ENCODE results near the gene LGALS7. TPM values are rescaled to one million over a fixed set of nuclear protein-coding genes. Genes with fewer than 3 reads are reported as not detected.
"Not testable (repeated sequence)": the region's sequence is repeated elsewhere in the genome, so short reads cannot be mapped to it uniquely, and the experiment has no call there.

LGALS7 gene
- polyA plus RNA-seq, 4 donors: 0.57 TPM; not detected in 3

- DNase-seq (ENCODE audit: low read depth in 4 of 4, low spot score in 3 of 4): no peak
These were observed 27.4 kb upstream of the LGALS7 start for GRCh38 chr19:38800577-38801347.

DNA sequence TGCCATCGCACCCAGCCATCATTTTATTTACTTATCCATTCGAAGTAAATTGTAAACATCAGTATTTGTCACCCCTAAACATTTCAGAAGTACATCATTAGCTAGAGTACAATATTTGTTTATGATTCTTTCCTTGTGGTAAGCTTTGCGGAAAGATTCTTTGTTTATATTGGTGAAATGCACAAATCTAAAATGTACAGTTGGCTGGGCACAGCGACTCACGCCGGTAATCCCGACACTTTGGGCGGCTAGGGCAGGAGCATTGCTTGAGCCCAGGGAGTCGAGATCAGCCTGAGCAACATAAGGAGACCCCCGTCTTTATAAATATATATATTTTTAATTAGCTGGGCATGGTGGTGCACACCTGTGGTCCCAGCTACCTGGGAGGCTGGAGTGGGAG, 25.8 kb upstream of the LGALS7 start:
- DNase-seq (ENCODE audit: low read depth in 4 of 4, low spot score in 3 of 4): no peak

DNA sequence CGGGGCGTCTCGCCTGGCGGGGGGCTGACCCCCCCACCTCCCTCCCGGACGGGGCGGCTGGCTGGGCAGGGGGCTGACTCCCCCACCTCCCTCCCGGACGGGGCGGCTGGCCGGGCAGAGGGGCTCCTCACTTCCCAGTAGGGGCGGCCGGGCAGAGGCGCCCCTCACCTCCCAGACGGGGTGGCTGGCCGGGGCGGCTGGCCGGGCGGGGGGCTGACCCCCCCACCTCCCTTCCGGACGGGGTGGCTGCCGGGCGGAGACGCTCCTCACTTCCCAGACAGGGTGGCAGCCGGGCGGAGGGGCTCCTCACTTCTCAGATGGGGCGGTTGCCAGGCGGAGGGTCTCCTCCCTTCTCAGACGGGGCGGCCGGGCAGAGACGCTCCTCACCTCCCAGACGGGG, 24.5 kb upstream of the LGALS7 start:
- DNase-seq (ENCODE audit: low read depth in 4 of 4, low spot score in 3 of 4): not testable (repeated sequence)

GRCh38 chr19:38796154-38796553, 22.8 kb upstream of the LGALS7 start:
- DNase-seq (ENCODE audit: low read depth in 4 of 4, low spot score in 3 of 4): no peak

- no peak for DNase-seq (ENCODE audit: low read depth in 4 of 4, low spot score in 3 of 4)
These were observed 22.2 kb upstream of the LGALS7 start for GRCh38 chr19:38795549-38795948.

DNA sequence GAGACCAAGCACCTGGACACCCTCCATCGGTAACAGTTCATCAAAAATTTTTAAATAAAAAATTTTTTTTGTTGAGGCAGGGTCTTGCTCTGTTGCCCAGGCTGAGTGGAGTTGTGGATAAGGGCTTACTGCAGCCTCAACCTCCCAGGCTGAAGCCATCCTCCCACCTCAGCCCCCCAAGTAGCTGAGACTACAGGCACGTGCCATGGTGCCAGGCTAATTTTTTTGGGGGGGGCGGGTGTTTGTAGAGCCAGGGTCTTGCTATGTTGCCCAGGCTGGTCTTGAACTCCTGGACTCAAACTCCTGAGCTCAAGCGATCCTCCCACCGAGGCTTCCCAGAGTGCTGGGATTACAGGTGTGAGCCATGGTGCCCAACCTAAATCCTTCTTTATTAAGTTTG, 20.4 kb upstream of the LGALS7 start:
- DNase-seq (ENCODE audit: low read depth in 4 of 4, low spot score in 3 of 4): no peak

DNA sequence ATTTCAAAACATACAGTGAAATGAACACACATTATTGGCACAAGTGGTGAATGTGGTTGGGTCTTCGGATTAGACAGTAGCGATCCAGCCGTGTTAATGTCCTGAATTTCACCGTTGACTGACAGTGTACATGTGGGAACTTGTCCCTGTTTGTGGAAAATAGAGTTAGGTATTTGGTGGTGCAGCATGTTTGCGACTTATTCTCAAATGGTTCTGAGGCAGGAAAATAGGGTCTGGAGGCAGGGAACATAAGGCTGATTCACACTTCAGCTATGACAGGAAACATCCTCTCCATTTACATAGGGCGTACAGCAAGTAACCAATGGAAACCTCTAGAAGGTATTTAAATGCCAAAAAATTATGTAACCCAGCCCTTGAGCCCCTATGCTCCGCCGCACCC, 19.9 kb upstream of the LGALS7 start:
- DNase-seq (ENCODE audit: low read depth in 4 of 4, low spot score in 3 of 4): no peak

DNA sequence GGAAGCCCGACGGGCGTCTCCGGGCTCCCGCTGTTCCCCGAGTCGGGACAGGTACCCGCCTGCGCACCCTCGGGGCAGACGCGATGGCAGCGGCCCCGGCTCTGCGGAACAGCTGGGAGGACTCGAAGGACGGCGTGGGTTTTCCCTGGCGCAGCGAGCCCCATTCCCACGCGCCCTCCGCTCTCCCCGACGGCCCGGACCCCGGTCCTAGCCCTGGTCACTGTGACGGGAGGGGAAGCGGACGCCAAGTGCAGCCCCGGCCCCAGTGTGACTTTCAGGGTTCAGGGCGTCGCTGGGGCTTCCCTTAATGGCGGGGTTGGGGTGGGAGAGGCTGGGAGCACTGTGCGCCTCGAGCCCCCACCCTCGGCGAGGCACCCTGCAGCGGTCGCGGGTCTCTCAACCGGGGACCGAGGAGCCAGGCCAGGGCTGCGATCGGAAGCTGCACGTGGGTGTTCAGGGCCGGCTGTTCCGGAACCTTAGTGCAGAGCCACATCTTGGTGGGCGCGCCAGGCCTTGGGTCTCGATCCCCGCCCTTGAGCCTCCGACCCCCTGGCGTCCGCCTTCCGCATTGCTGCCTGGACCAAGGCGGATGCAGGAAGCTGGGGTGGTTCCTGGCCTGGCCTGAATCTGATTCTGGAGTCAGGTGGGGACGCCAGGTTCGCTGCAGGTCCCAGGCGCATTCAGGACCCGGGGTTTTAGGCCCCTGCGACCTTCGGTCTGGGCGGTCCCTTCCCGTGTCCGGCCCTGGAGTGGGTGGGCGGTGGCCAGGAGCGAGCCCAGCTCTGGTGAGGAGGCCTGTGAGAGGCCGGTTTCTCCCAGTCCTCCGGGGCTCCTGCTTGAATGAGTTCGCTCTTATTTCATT, 19.2 kb upstream of the LGALS7 start:
- DNase-seq (ENCODE audit: low read depth in 4 of 4, low spot score in 3 of 4): peak in 1 of 4 donors; percentile 18

GRCh38 chr19:38791451-38792064, 18.2 kb upstream of the LGALS7 start:
- DNase-seq (ENCODE audit: low read depth in 4 of 4, low spot score in 3 of 4): not testable (repeated sequence)

DNA sequence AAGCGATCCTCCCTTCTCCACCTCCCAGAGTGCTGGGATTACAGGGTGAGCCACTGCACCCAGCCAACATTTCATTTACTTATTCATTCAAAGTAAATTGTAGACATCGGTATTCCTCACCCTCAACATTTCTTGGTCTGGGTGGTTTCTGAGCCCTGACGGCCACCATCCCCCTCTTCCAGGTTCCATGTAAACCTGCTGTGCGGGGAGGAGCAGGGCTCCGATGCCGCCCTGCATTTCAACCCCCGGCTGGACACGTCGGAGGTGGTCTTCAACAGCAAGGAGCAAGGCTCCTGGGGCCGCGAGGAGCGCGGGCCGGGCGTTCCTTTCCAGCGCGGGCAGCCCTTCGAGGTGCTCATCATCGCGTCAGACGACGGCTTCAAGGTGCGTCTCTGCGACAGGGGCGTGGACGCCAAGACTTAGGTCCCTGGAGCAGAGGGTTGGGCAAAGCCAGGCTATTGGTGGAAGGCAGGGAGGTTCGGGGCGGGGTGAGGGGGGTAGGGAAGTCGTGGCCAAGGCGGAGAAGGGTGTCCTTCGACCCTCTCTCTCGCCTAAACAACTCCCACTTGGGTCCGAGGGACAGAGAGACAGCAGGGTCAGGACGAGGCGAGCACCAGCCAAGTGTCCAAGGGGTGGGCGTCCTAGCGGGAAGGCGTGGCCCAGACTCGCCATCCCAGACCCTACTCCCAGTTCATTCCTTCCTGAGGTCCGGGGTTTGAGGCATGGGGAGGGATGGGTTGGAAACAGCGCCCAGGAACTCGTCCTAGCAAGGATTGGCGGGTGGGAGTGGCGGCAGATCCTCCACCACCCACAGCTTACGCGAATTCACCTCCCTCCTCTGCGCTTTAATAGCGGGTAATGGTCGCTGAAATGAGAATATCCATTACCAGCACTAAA, 17.4 kb upstream of the LGALS7 start:
- not testable (repeated sequence) for DNase-seq (ENCODE audit: low read depth in 4 of 4, low spot score in 3 of 4)

DNA sequence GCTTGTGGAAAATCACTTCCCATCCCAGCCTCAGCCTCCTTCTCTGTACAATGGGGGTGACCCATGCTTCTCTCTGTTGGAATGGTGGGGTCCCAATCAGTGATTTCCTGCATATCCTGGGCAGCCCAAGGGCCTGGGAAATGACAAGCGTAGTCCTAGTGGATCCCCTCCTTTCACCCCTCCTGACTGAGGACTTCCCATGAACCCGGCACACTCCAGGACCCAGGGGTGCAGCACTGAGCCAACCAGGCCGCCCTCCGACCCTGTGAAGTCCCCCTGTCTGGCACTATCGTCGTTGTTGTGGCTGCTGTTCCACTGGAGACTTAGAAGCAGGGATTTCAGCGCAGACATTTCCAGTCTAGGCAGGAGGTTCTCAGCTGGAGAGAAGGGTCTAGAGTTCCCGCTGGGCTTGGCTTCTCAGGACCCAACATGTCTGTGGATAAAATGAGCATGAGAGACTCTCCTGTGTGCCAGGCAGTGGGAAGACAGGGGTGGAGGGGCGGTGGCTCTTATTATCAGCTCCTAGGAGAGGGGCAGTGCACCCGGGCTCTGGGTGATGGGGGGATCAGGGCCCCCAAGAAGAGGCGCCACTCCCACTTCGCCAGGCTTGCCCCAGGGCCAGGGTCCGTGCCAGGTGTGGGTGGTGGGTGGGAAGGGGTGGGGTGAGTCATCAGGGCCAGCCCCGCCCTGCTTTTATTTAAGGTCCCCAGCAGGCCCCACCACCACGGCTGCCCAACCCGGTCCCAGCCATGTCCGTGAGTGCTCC, 15.3 kb upstream of the LGALS7 start, which contains the start of gene LGALS7B:
Gene LGALS7B, plus strand, starts transcription at position 723 of the 766 bp plus-strand sequence. Its CDS starts 27 bp downstream, at position 750.
- DNase-seq (ENCODE audit: low read depth in 4 of 4, low spot score in 3 of 4): no peak

DNA sequence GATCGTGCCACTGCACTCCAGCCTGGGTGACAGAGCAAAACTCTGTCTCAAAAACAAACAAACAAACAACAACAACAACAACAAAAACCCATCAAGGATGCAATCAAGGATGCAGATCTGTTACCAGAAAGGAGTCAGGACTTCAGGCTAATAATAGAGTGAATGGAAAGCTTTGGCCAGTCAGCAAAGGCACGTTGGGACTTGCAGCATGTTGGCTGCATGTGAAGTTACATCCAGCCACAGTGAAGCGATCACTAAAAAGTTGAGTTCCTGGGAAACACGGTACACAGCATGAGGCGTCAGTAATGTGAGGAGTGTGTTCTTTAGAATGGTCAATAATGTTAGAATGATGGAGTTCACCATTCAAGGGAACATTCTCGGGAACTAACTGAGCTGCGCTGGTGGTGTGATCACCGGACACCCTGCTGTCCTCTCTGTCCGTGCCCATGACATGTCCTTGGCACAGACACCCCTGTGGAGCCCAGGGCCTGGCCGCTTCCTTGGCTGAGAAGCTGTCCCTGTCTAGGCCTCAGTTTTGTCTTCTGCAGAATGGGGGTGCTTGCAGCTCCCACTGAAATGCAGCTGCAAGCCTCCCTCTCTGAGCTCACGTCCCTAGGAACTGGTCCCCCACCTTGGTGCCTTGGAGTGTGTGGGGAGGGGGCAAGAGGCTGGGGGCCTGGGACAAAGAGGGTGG, 13.4 kb upstream of the LGALS7 start:
- no peak for DNase-seq (ENCODE audit: low read depth in 4 of 4, low spot score in 3 of 4)

GRCh38 chr19:38786061-38786460, 12.7 kb upstream of the LGALS7 start:
- DNase-seq (ENCODE audit: low read depth in 4 of 4, low spot score in 3 of 4): not testable (repeated sequence)

DNA sequence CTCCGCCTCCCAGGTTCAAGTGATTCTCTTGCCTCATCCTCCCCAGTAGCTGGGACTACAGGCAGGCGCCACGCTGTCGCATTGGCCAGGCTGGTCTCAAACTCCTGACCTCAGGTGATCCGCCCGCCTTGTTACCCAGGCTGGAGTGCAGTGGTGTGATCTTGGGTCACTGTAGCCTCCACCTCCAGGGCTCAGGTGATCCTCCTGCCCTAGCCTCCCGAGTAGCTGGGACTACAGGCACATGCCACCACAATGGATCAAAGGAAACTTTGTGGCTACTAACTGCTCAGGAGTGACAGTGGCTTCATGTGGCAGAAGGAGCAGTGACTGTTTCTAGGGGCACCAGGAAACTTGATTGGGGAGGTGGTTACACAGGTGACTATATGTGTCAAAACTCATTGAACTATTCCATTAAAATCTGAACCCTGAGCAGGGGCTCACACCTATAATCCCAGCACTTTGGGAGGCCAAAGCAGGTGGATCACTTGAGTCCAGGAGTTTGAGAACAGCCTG, 11.9 kb upstream of the LGALS7 start:
- no peak for DNase-seq (ENCODE audit: low read depth in 4 of 4, low spot score in 3 of 4)

- no peak for DNase-seq (ENCODE audit: low read depth in 4 of 4, low spot score in 3 of 4)
These were observed 10.9 kb upstream of the LGALS7 start for GRCh38 chr19:38784224-38784623.

DNA sequence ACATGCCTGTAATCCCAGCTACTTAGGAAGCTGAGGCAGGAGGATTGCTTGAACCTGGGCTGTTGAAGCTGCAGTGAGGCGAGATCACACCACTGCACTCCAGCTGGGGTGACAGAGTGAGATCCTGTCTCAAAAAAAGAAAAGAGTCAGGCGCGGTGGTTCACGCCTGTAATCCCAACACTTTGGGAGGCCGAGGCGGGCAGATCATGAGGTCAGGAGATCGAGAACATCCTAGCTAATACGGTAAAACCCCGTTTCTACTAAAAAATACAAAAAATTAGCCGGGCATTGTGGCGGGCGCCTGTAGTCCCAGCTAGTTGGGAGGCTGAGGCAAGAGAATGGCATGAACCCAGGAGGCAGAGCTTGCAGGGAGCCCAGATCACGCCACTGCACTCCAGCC, 8.9 kb upstream of the LGALS7 start:
- DNase-seq (ENCODE audit: low read depth in 4 of 4, low spot score in 3 of 4): not testable (repeated sequence)

DNA sequence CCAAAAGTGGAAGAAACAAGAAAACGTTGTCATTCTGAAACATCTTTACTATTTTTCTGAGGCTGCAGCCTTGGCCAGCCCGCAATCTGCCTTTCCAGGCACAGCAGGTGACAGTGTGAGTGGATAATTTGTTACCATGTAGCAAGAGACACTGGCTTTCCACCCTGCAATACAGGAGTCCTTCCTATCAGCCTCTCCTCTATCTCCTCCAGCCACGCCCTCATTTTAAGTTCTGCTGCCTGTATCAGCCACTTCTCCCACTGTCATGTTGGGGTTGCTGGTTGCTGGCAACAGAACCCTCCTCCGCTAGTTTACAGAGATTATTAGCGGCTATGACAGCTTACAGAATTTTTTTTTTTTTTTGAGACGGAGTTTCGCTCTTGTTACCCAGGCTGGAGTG, 7.7 kb upstream of the LGALS7 start:
- no peak for DNase-seq (ENCODE audit: low read depth in 4 of 4, low spot score in 3 of 4)

- no peak for DNase-seq (ENCODE audit: low read depth in 4 of 4, low spot score in 3 of 4)
These were observed 7.1 kb upstream of the LGALS7 start for GRCh38 chr19:38780443-38780842.

- no peak for DNase-seq (ENCODE audit: low read depth in 4 of 4, low spot score in 3 of 4)
These were observed 5.4 kb upstream of the LGALS7 start for GRCh38 chr19:38778733-38779132.

Data from left renal pelvis (tissue), 4 donors.